CD4-positive, alpha-beta T cell treated with Interleukin-15 for 1 hour (primary cell): ENCODE measurements around the gene ITIH5.

Experiments
- DNase-seq: peaks from one replicate; pipeline ENCODE4 v3.0.0-alpha.2; 2020

Gene ITIH5

GRCh38 chr10:7625009-7625408 is 41.8 kb downstream of the ITIH5 start:
- no peak for DNase-seq

- no peak for DNase-seq
Measured at GRCh38 chr10:7622969-7623368, 43.8 kb downstream of the ITIH5 start.

GRCh38 chr10:7618461-7618860 is 48.3 kb downstream of the ITIH5 start:
- no peak for DNase-seq

GRCh38 chr10:7611909-7612308 is 54.9 kb downstream of the ITIH5 start:
- DNase-seq, result no peak

- DNase-seq, result no peak
Measured at GRCh38 chr10:7610651-7611389, 55.9 kb downstream of the ITIH5 start.

- no peak for DNase-seq
Measured at GRCh38 chr10:7610026-7610425, 56.7 kb downstream of the ITIH5 start.

- no peak for DNase-seq
Measured at GRCh38 chr10:7609556-7609955, 57.2 kb downstream of the ITIH5 start.

GRCh38 chr10:7608001-7608400 is 58.8 kb downstream of the ITIH5 start:
- DNase-seq, result no peak

- DNase-seq, result no peak
Measured at GRCh38 chr10:7606951-7607404, 59.8 kb downstream of the ITIH5 start.

GRCh38 chr10:7605565-7606295 is 61.0 kb downstream of the ITIH5 start:
- no peak for DNase-seq

- no peak for DNase-seq
Measured at GRCh38 chr10:7601023-7601656, 65.6 kb downstream of the ITIH5 start.

- no peak for DNase-seq
Measured at GRCh38 chr10:7598771-7599170, 68.0 kb downstream of the ITIH5 start.

GRCh38 chr10:7596356-7596755 is 70.4 kb downstream of the ITIH5 start:
- no peak for DNase-seq

- no peak for DNase-seq
Measured at GRCh38 chr10:7593905-7594304, 72.9 kb downstream of the ITIH5 start.

GRCh38 chr10:7593063-7593462 is 73.7 kb downstream of the ITIH5 start:
- DNase-seq, result no peak

GRCh38 chr10:7592627-7593026 is 74.1 kb downstream of the ITIH5 start:
- no peak for DNase-seq

- no peak for DNase-seq
Measured at GRCh38 chr10:7590271-7590670, 76.5 kb downstream of the ITIH5 start.

GRCh38 chr10:7589748-7590147 is 77.0 kb downstream of the ITIH5 start:
- no peak for DNase-seq

GRCh38 chr10:7587865-7588188 is 78.9 kb downstream of the ITIH5 start:
- no peak for DNase-seq

GRCh38 chr10:7587168-7587864 is 79.5 kb downstream of the ITIH5 start:
- no peak for DNase-seq

GRCh38 chr10:7585228-7585627 is 81.5 kb downstream of the ITIH5 start:
- DNase-seq, result no peak

GRCh38 chr10:7583626-7584025 is 83.1 kb downstream of the ITIH5 start:
- no peak for DNase-seq

GRCh38 chr10:7580520-7580919 is 86.2 kb downstream of the ITIH5 start:
- DNase-seq, result no peak

- no peak for DNase-seq
Measured at GRCh38 chr10:7579681-7580080, 87.1 kb downstream of the ITIH5 start.
